Measurements from ENCODE around the gene VWCE. TPM values are rescaled to one million over a fixed set of nuclear protein-coding genes. Genes with fewer than 3 reads are reported as not detected.
A peak's percentile ranks its signal among the peaks of the same experiment; 100 is the strongest.

The VWCE gene, protein sequence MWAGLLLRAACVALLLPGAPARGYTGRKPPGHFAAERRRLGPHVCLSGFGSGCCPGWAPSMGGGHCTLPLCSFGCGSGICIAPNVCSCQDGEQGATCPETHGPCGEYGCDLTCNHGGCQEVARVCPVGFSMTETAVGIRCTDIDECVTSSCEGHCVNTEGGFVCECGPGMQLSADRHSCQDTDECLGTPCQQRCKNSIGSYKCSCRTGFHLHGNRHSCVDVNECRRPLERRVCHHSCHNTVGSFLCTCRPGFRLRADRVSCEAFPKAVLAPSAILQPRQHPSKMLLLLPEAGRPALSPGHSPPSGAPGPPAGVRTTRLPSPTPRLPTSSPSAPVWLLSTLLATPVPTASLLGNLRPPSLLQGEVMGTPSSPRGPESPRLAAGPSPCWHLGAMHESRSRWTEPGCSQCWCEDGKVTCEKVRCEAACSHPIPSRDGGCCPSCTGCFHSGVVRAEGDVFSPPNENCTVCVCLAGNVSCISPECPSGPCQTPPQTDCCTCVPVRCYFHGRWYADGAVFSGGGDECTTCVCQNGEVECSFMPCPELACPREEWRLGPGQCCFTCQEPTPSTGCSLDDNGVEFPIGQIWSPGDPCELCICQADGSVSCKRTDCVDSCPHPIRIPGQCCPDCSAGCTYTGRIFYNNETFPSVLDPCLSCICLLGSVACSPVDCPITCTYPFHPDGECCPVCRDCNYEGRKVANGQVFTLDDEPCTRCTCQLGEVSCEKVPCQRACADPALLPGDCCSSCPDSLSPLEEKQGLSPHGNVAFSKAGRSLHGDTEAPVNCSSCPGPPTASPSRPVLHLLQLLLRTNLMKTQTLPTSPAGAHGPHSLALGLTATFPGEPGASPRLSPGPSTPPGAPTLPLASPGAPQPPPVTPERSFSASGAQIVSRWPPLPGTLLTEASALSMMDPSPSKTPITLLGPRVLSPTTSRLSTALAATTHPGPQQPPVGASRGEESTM
- total RNA-seq (2014; rRNA removed; shearing (Covaris generic)), result 0.85 and 1.1 TPM in 2 replicates

DNA sequence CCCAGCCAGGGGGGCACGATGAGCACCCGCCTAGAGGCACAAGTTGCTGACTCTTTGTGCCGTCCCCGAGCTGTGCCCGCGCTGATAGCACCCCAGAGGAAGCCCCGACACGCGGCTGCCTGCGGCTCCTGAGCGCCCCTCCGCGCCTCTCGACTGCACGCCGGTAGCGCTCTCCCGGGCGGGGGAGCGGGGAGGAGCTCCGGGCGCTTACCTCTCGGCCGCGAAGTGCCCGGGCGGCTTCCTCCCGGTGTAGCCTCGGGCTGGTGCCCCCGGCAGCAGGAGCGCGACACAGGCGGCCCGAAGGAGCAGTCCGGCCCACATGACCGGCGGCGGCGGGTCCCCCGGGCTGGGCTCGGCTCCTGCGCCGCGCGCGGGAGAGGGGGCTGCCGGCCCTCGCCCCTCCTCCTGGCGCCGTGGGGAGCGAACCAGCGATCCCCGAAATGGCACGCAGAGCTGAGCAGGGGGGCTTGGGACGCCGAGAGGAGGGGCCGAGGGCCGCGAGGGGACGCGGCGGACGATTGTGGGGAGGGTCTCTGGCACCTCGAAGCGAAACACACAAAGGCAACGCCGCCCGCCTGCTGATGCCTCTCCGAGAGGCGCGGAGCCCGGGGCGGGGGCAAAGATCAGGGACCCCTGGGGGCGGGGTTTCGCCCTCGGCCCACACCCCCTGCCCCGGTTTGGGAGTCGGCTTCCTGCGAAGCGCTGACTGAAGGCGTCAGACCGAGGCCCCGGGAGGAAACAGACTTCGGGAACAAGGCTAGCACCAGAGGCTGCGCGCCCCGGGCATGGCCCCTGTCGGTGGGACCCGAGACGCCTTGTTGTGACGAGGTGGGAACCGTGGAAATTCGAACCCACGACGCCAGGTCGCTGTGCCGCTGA lies at the start of gene VWCE:
Gene VWCE, minus strand, starts transcription at position 600 of the 879 bp plus-strand sequence. Its CDS starts 279 bp downstream, at position 321.
- H3K36me3 ChIP-seq (replicated peaks; ENCODE audit: control insufficient read depth, insufficient read depth, low read length), result peaks cover 7% of the 10 kb centered on the region
- DNase-seq, result peak; percentile 95
- peaks cover 23% of the 10 kb centered on the region for H3K27me3 ChIP-seq (ENCODE audit: control insufficient read depth, insufficient read depth, low read length)
- peak within 1 kb of the TSS; percentile 69 for H3K4me3 ChIP-seq (ENCODE audit: insufficient read depth, low read depth, low read length)

- no peak overlapping the region for H3K4me3 ChIP-seq (ENCODE audit: insufficient read depth, low read depth, low read length)
- H3K36me3 ChIP-seq (replicated peaks; ENCODE audit: control insufficient read depth, insufficient read depth, low read length), result no peaks in the 10 kb centered on the region; the same call in 1 of the 2 replicates
- no peak for DNase-seq
- no peaks in the 10 kb centered on the region for H3K27me3 ChIP-seq (ENCODE audit: control insufficient read depth, insufficient read depth, low read length)
Measured at GRCh38 chr11:61343792-61344745, 49.0 kb upstream of the VWCE start.

- DNase-seq, result no peak
- peaks cover 1% of the 10 kb centered on the region; the same call in 1 of the 2 replicates for H3K36me3 ChIP-seq (replicated peaks; ENCODE audit: control insufficient read depth, insufficient read depth, low read length)
- no peaks in the 10 kb centered on the region for H3K27me3 ChIP-seq (ENCODE audit: control insufficient read depth, insufficient read depth, low read length)
- no peak overlapping the region for H3K4me3 ChIP-seq (ENCODE audit: insufficient read depth, low read depth, low read length)
Measured at GRCh38 chr11:61342207-61342803, 47.2 kb upstream of the VWCE start.

GRCh38 chr11:61341706-61342105 lies 46.6 kb upstream of the VWCE start:
- H3K27me3 ChIP-seq (ENCODE audit: control insufficient read depth, insufficient read depth, low read length), result no peaks in the 10 kb centered on the region
- peak; percentile 29 for DNase-seq
- peaks cover 1% of the 10 kb centered on the region; the same call in 1 of the 2 replicates for H3K36me3 ChIP-seq (replicated peaks; ENCODE audit: control insufficient read depth, insufficient read depth, low read length)
- H3K4me3 ChIP-seq (ENCODE audit: insufficient read depth, low read depth, low read length), result no peak overlapping the region

DNA sequence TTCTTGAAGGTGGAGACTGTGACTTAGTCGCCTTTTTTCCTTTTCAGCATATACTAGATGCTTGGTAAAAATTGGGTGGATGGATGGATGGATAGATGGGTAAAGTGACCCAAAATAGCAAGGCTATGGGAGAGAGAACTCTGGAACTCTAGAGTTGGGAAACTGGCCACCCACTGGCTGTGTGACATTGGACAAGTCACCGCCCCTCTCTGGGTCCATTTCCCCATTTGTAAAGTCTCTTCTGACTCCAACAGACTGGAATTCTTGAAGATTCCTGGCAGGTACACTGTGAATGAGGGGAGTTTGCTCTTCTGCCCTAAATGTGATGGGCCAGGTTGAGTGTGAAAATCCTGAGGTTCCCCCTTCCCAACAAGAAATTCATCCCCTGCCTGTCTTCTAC lies 45.9 kb upstream of the VWCE start:
- H3K4me3 ChIP-seq (ENCODE audit: insufficient read depth, low read depth, low read length), result no peak overlapping the region
- no peaks in the 10 kb centered on the region for H3K27me3 ChIP-seq (ENCODE audit: control insufficient read depth, insufficient read depth, low read length)
- peaks cover 1% of the 10 kb centered on the region; the same call in 1 of the 2 replicates for H3K36me3 ChIP-seq (replicated peaks; ENCODE audit: control insufficient read depth, insufficient read depth, low read length)
- peak; percentile 29 for DNase-seq

GRCh38 chr11:61339490-61339878 lies 44.4 kb upstream of the VWCE start:
- Histone ChIP-seq H3K36me3 (replicated peaks; ENCODE audit: control insufficient read depth, insufficient read depth, low read length) (peaks cover 1% of the 10 kb centered on the region; the same call in 1 of the 2 replicates), H3K4me3 (ENCODE audit: insufficient read depth, low read depth, low read length) (no peak overlapping the region), H3K27me3 (ENCODE audit: control insufficient read depth, insufficient read depth, low read length) (no peaks in the 10 kb centered on the region)
- DNase-seq, result no peak

DNA sequence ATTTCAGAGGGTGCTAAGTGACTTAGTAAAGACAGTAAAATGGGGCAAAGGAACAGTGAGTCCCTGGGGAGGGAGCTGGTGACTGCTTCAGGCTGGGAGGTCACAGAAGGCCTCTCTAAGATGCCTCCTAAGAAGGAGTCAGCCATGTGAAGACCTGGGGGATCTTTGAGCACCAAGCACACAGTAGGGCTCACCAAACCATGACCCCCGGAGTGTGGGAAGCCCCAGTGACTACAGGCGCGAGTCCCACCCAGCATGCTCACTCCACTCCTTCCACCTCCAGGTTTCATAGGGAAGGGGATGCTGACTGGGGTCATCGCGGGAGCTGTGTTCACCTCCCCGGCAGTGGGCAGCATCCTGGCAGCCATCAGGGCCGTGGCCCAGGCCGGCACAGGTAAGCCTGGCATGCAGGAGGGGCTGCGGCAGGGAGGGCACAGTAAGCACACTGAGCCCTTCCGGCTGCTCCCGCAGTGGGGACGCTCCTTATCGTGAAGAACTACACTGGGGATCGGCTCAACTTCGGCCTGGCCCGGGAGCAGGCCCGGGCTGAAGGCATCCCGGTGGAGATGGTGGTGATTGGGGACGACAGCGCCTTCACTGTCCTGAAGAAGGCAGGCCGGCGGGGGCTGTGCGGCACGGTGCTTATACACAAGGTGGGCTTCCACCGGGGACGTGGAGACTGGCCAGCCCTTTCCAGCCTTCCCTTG lies 43.8 kb upstream of the VWCE start:
- Histone ChIP-seq H3K4me3 (ENCODE audit: insufficient read depth, low read depth, low read length) (no peak overlapping the region), H3K36me3 (replicated peaks; ENCODE audit: control insufficient read depth, insufficient read depth, low read length) (peaks cover 1% of the 10 kb centered on the region; the same call in 1 of the 2 replicates), H3K27me3 (ENCODE audit: control insufficient read depth, insufficient read depth, low read length) (no peaks in the 10 kb centered on the region)
- no peak for DNase-seq

DNA sequence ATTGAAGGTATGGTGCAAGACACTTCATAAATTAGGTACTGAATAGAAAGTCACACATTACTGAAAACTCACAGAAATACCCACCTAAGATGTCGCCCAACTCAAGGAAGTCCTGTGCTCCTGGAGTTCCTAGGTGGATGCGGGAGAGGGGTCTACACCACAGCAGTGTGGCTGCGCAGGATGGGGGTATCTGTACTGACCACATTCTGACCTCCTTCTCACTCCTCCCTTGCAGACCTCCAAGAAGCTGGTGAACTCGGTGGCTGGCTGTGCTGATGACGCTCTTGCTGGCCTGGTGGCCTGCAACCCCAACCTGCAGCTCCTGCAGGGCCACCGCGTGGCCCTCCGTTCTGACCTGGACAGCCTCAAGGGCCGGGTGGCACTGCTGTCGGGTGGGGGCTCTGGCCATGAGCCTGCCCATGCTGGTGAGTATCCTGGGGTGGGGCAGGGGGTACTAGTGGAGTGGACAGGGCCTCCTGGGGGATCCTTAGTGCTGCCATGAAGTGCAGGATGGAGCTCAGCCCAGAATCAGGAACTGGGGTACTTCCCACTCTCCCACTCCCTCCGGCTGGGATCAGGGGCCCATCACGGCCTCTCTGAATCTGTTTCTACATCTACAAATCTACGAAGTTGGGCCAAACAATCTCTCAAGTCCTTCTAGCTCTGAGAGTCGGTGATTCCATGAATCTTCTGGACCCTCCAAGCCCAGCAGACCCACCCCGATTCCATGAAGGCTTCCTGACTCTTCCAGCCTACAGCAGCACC lies 42.8 kb upstream of the VWCE start:
- no peak for DNase-seq

DNA sequence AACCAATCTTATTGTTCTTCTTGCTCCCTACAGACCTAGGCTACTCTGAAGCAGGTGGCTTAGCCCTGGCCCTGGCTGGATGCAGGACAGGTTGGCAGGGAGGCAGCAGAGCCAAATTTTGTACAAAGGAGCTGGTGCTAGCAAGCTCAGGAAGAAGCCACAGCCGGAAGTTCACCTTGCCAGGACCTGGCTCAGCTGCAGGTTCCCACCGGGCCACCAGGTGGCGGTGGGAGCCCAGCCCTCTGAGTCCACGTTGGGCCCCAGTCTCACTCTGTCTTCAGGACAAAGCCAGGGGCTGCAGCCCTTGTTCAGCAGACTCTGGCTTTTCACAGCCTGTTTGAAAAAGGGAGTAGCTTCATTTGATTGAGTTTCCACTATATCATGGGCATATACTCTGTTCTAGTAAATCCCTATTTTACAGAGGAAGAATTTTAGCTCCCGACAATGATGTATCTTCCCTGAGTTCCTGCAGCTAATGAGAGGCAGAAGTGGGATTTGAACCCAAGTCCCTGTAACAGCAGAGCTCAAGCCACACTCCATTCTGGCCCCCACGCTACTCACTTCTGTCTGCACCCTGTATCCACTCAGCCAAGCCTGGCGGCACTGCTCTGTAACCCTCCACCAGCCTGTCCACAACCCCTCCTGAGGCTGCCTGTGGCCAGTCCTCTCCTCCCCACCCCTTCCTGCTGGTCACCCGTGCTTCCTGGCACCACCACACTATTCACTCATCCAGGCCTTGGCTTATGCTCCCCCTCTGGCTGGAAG lies 41.2 kb upstream of the VWCE start:
- peak; percentile 96 for DNase-seq
- Histone ChIP-seq H3K4me3 (ENCODE audit: insufficient read depth, low read depth, low read length) (no peak overlapping the region), H3K27me3 (ENCODE audit: control insufficient read depth, insufficient read depth, low read length) (no peaks in the 10 kb centered on the region), H3K36me3 (replicated peaks; ENCODE audit: control insufficient read depth, insufficient read depth, low read length) (peaks cover 1% of the 10 kb centered on the region; the same call in 1 of the 2 replicates)

More for the DNA sequence above, 42.8 kb upstream of the VWCE start:
- H3K4me3 ChIP-seq (ENCODE audit: insufficient read depth, low read depth, low read length), result no peak overlapping the region
- H3K27me3 ChIP-seq (ENCODE audit: control insufficient read depth, insufficient read depth, low read length), result no peaks in the 10 kb centered on the region
- H3K36me3 ChIP-seq (replicated peaks; ENCODE audit: control insufficient read depth, insufficient read depth, low read length), result peaks cover 1% of the 10 kb centered on the region; the same call in 1 of the 2 replicates

DNA sequence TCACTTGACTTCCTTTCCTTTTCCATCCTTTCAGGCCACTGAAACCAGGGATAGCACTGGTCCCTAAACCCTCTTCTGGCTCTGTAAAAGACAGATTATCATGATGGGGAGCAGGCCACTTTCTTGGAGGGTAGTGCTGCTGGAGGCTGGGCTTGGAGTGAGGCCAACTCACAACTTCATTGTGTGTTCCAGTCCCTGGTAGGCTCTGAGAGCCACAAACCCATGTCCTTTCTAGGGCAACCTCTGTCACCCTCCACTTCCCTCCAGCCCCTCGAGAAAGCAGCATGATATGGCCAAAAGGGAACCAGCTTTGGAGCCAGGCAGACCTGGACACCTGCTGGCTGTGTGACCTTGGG lies 40.2 kb upstream of the VWCE start:
- no peak for DNase-seq
- H3K4me3 ChIP-seq (ENCODE audit: insufficient read depth, low read depth, low read length), result no peak overlapping the region
- H3K27me3 ChIP-seq (ENCODE audit: control insufficient read depth, insufficient read depth, low read length), result no peaks in the 10 kb centered on the region
- peaks cover 1% of the 10 kb centered on the region; the same call in 1 of the 2 replicates for H3K36me3 ChIP-seq (replicated peaks; ENCODE audit: control insufficient read depth, insufficient read depth, low read length)

All from H7 (cell line).